ENCODE measurements around the gene PDK3. TPM values are rescaled to one million over a fixed set of nuclear protein-coding genes. Genes with fewer than 3 reads are reported as not detected.

PDK3 gene
- total RNA-seq, 1 experiment from 2014 or later: 9.6 TPM

DNA sequence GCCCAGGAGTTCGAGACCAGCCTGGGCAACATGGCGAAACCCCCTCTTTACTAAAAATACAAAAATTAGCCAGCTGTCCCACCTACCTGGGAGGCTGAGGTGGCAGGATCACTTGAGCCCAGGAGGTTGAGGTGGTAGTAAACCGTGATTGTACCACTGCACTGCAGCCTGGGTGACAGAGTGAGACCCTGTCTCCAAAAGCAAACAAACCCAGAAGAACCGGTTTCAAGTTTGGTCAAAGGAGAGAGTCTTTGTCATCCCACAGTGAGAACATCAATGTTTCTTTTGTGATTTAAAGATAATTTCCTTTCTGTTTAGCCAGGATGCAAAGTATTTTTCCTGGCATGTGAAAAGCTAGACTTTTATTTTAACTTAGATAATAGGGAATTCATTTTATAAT, 26.7 kb downstream of the PDK3 start:
- H3K9me2 ChIP-seq (ENCODE audit: insufficient read depth): no peaks in the 10 kb centered on the region
- BruUV-seq (replicated peaks): no TSS peak
- H3K4me2 ChIP-seq (ENCODE audit: low read length): no peak overlapping the region
- no peak overlapping the region for H3K4me3 ChIP-seq (replicated peaks in 1 of 2; ENCODE audit: low read depth in 1 of 2, low read length in 2 of 2)
- no peak overlapping the region for H3K9ac ChIP-seq (ENCODE audit: low read length)
- RAD21 ChIA-PET (ENCODE audit: low non-redundant PET in 1 of 2, low total read pairs in 2 of 2, uncharacterized antibody in 2 of 2, unreplicated experiment in 2 of 2): no interaction called here
- CTCF ChIA-PET: no interaction called here
- intact Hi-C loops (cut with micrococcal nuclease): no loop called here
- no peaks in the 10 kb centered on the region for H4K20me1 ChIP-seq (ENCODE audit: insufficient read depth)
- POLR2A ChIA-PET: no interaction called here
- no peak for ATAC-seq
- H3K79me2 ChIP-seq (ENCODE audit: insufficient read depth, low read length): no peaks in the 10 kb centered on the region
- H3K9me3 ChIP-seq (ENCODE audit: control insufficient read depth in 1 of 2, insufficient read depth in 1 of 2, low read depth in 1 of 2, low read length in 2 of 2): no peaks in the 10 kb centered on the region
- no peak for DNase-seq (ENCODE audit: low read depth, low spot score)
- H3K27me3 ChIP-seq (ENCODE audit: insufficient read depth, low read length): no peaks in the 10 kb centered on the region
- H2AFZ ChIP-seq (ENCODE audit: low read depth, low read length, poor library complexity, severe bottlenecking): no peak overlapping the region
- no peak for TF ChIP-seq SIN3A (IDR thresholded peaks at IDR 0.05; ENCODE audit: low read depth)
- TF ChIP-seq YY1 (IDR thresholded peaks at IDR 0.05; ENCODE audit: extremely low read depth, insufficient replicate concordance, low read depth, low read length): no peak
- no peak for TF ChIP-seq EZH2 (IDR thresholded peaks at IDR 0.05)
- TF ChIP-seq EGR1 (IDR thresholded peaks at IDR 0.05; ENCODE audit: low read depth): no peak
- TF ChIP-seq ZNF274 (IDR thresholded peaks at IDR 0.05; ENCODE audit: low read depth, low read length): no peak
- TF ChIP-seq, protein P1, sequence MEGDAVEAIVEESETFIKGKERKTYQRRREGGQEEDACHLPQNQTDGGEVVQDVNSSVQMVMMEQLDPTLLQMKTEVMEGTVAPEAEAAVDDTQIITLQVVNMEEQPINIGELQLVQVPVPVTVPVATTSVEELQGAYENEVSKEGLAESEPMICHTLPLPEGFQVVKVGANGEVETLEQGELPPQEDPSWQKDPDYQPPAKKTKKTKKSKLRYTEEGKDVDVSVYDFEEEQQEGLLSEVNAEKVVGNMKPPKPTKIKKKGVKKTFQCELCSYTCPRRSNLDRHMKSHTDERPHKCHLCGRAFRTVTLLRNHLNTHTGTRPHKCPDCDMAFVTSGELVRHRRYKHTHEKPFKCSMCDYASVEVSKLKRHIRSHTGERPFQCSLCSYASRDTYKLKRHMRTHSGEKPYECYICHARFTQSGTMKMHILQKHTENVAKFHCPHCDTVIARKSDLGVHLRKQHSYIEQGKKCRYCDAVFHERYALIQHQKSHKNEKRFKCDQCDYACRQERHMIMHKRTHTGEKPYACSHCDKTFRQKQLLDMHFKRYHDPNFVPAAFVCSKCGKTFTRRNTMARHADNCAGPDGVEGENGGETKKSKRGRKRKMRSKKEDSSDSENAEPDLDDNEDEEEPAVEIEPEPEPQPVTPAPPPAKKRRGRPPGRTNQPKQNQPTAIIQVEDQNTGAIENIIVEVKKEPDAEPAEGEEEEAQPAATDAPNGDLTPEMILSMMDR (IDR thresholded peaks at IDR 0.05 in 2 of 3, conservative IDR thresholded peaks at IDR 0.05 in 1 of 3; ENCODE audit: borderline replicate concordance in 1 of 3, insufficient read depth in 1 of 3, low read depth in 2 of 3, low read length in 2 of 3): no peak
- TF ChIP-seq CBX3 (IDR thresholded peaks at IDR 0.05; ENCODE audit: low read depth): no peak
- TF ChIP-seq, protein P2, sequence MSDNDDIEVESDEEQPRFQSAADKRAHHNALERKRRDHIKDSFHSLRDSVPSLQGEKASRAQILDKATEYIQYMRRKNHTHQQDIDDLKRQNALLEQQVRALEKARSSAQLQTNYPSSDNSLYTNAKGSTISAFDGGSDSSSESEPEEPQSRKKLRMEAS (IDR thresholded peaks at IDR 0.05): no peak
- no peak for TF ChIP-seq CEBPB (IDR thresholded peaks at IDR 0.05; ENCODE audit: low read depth)
- TF ChIP-seq, protein P3, sequence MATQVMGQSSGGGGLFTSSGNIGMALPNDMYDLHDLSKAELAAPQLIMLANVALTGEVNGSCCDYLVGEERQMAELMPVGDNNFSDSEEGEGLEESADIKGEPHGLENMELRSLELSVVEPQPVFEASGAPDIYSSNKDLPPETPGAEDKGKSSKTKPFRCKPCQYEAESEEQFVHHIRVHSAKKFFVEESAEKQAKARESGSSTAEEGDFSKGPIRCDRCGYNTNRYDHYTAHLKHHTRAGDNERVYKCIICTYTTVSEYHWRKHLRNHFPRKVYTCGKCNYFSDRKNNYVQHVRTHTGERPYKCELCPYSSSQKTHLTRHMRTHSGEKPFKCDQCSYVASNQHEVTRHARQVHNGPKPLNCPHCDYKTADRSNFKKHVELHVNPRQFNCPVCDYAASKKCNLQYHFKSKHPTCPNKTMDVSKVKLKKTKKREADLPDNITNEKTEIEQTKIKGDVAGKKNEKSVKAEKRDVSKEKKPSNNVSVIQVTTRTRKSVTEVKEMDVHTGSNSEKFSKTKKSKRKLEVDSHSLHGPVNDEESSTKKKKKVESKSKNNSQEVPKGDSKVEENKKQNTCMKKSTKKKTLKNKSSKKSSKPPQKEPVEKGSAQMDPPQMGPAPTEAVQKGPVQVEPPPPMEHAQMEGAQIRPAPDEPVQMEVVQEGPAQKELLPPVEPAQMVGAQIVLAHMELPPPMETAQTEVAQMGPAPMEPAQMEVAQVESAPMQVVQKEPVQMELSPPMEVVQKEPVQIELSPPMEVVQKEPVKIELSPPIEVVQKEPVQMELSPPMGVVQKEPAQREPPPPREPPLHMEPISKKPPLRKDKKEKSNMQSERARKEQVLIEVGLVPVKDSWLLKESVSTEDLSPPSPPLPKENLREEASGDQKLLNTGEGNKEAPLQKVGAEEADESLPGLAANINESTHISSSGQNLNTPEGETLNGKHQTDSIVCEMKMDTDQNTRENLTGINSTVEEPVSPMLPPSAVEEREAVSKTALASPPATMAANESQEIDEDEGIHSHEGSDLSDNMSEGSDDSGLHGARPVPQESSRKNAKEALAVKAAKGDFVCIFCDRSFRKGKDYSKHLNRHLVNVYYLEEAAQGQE (IDR thresholded peaks at IDR 0.05; ENCODE audit: low read depth): no peak
- no peaks in the 10 kb centered on the region for H3K36me3 ChIP-seq (ENCODE audit: control insufficient read depth in 1 of 2, insufficient read depth in 2 of 2, low read length in 2 of 2)
- no peaks in the 10 kb centered on the region for H3K4me1 ChIP-seq (ENCODE audit: control insufficient read depth in 1 of 2, insufficient read depth in 2 of 2, low read length in 2 of 2)
- no peak overlapping the region for H3K27ac ChIP-seq (ENCODE audit: low read depth, low read length)

Measured in HCT116 (cell line).